ENCODE measurements around the gene BEND5.

BEND5 gene

GRCh38 chr1:48776393-48777218 is at the start of gene BEND5:
TSS of gene BEND5 (minus strand) at chr1:48776891. CDS start at chr1:48776831, 60 bp downstream.
- peak; percentile 54 to 58 for DNase-seq

GRCh38 chr1:48823168-48823567 is 46.5 kb upstream of the BEND5 start:
- DNase-seq = no peak

GRCh38 chr1:48820491-48820890 is 43.8 kb upstream of the BEND5 start:
- no peak for DNase-seq

GRCh38 chr1:48817505-48818114 is 40.9 kb upstream of the BEND5 start:
- peak in 1 of 2 donors; percentile 32 for DNase-seq

- no peak for DNase-seq
These were observed 34.0 kb upstream of the BEND5 start for GRCh38 chr1:48810740-48811139.

- DNase-seq = no peak
These were observed 31.8 kb upstream of the BEND5 start for GRCh38 chr1:48808496-48808895.

- DNase-seq = no peak
These were observed 31.0 kb upstream of the BEND5 start for GRCh38 chr1:48807554-48808260.

- DNase-seq = no peak
These were observed 26.8 kb upstream of the BEND5 start for GRCh38 chr1:48803474-48803873.

GRCh38 chr1:48794816-48795215 is 18.1 kb upstream of the BEND5 start:
- no peak for DNase-seq

GRCh38 chr1:48793863-48794262 is 17.2 kb upstream of the BEND5 start:
- DNase-seq = peak in 1 of 2 donors; percentile 65

GRCh38 chr1:48792961-48793360 is 16.3 kb upstream of the BEND5 start:
- no peak for DNase-seq

GRCh38 chr1:48790397-48790796 is 13.7 kb upstream of the BEND5 start:
- no peak for DNase-seq

GRCh38 chr1:48789903-48790302 is 13.2 kb upstream of the BEND5 start:
- no peak for DNase-seq

- DNase-seq = no peak
These were observed 9.2 kb upstream of the BEND5 start for GRCh38 chr1:48785869-48786268.

GRCh38 chr1:48784301-48784700 is 7.6 kb upstream of the BEND5 start:
- DNase-seq = no peak

- DNase-seq = no peak
These were observed 666 bp upstream of the BEND5 start for GRCh38 chr1:48777219-48777895.

- no peak for DNase-seq
These were observed 779 bp downstream of the BEND5 start for GRCh38 chr1:48775831-48776392.

GRCh38 chr1:48773133-48773532 is 3.6 kb downstream of the BEND5 start:
- DNase-seq = no peak

GRCh38 chr1:48772211-48772610 is 4.5 kb downstream of the BEND5 start:
- no peak for DNase-seq

GRCh38 chr1:48771561-48771960 is 5.1 kb downstream of the BEND5 start:
- DNase-seq = no peak

- no peak for DNase-seq
These were observed 8.6 kb downstream of the BEND5 start for GRCh38 chr1:48767975-48768510.

- no peak for DNase-seq
These were observed 11.4 kb downstream of the BEND5 start for GRCh38 chr1:48765335-48765734.

- DNase-seq = no peak
These were observed 14.7 kb downstream of the BEND5 start for GRCh38 chr1:48761986-48762385.
